Hepatocyte (in vitro differentiated cells): ENCODE data around the gene GATD1. TPM values are rescaled to one million over a fixed set of nuclear protein-coding genes. Genes with fewer than 3 reads are reported as not detected.

Source experiments
- DNase-seq: peaks from one replicate; pipeline ENCODE4 v3.0.0-alpha.2; 2016; ENCODE audit warnings: low spot score
- H2AFZ ChIP-seq: fragments of 200-600 bp; sonication (generic); 2 replicates; pipeline ENCODE4 v1.6.0; 2016; ENCODE audit warnings: antibody characterized with exemption, mild to moderate bottlenecking
- H3K27ac ChIP-seq: fragments of 200-600 bp; sonication (generic); 2 replicates; pipeline ENCODE4 v1.5.1; 2016; ENCODE audit warnings: mild to moderate bottlenecking
- H3K27me3 ChIP-seq: fragments of 200-600 bp; sonication (generic); 2 replicates; pipeline ENCODE4 v1.6.1; 2016
- H3K36me3 ChIP-seq: fragments of 200-600 bp; sonication (generic); replicated peaks from 2 replicates; pipeline ENCODE4 v1.5.1; 2016; ENCODE audit warnings: low read depth; ENCODE audit not compliant: insufficient read depth
- H3K4me1 ChIP-seq: fragments of 200-600 bp; sonication (generic); 2 replicates; pipeline ENCODE4 v1.5.1; 2016; ENCODE audit warnings: mild to moderate bottlenecking, moderate library complexity; ENCODE audit not compliant: insufficient read depth
- H3K4me2 ChIP-seq: fragments of 200-600 bp; sonication (generic); 2 replicates; pipeline ENCODE4 v1.6.0; 2016
- H3K4me3 ChIP-seq: fragments of 200-600 bp; sonication (generic); 2 replicates; pipeline ENCODE4 v1.5.1; 2016; ENCODE audit warnings: mild to moderate bottlenecking
- H3K79me2 ChIP-seq: fragments of 200-600 bp; sonication (generic); 2 replicates; pipeline ENCODE4 v1.6.0; 2017; ENCODE audit warnings: mild to moderate bottlenecking
- H3K9me2 ChIP-seq: fragments of 200-600 bp; sonication (generic); replicated peaks from 2 replicates; pipeline ENCODE4 v1.6.0; 2017; ENCODE audit warnings: mild to moderate bottlenecking; ENCODE audit not compliant: insufficient read depth
- H3K9me3 ChIP-seq: fragments of 200-600 bp; sonication (generic); 2 replicates; pipeline ENCODE4 v1.5.1; 2016; ENCODE audit warnings: low read depth, mild to moderate bottlenecking
- H4K20me1 ChIP-seq: fragments of 200-600 bp; sonication (generic); 2 replicates; pipeline ENCODE4 v1.6.0; 2016; ENCODE audit warnings: mild to moderate bottlenecking; ENCODE audit not compliant: insufficient read depth, poor library complexity, severe bottlenecking
- EZH2 ChIP-seq: fragments of 200-600 bp; sonication (generic); IDR thresholded peaks from 2 replicates; pipeline ENCODE4 v1.6.1; 2016; ENCODE audit warnings: antibody characterized with exemption, mild to moderate bottlenecking, borderline replicate concordance
- EZH2phosphoT487 ChIP-seq: fragments of 200-600 bp; sonication (generic); IDR thresholded peaks from one replicate; pipeline ENCODE4 v1.6.1; 2018; ENCODE audit warnings: antibody characterized with exemption, mild to moderate bottlenecking, low read depth, moderate library complexity; ENCODE audit not compliant: unreplicated experiment, severe bottlenecking
- WGBS: methylation state at CpG from one replicate; pipeline ENCODE4 v1.1.6; 2016; ENCODE audit warnings: low lambda C conversion rate; ENCODE audit errors: missing lambda C conversion rate; 5-methylcytosine and 5-hydroxymethylcytosine counted together
- polyA plus RNA-seq: library from polyadenylated mRNA; unstranded; fragments of >200 nt; fragmentation: Nextera tagmentation; extraction: Ambion mirVana; gene quantifications from 2 replicates; pipeline ENCODE4 v1.2.1, GENCODE V29; 2016
- total RNA-seq: library from RNA; depleted of rRNA; stranded (reverse); fragments of >200 nt; gene quantifications from 2 replicates; pipeline ENCODE4 v1.2.3, GENCODE V29; 2014
- TF ChIP-seq, protein P1 (sequence below): fragments of 200-600 bp; sonication (generic); IDR thresholded peaks from 2 replicates; pipeline ENCODE4 v1.5.1; 2016; ENCODE audit warnings: antibody characterized with exemption, mild to moderate bottlenecking; ENCODE audit not compliant: poor library complexity

The GATD1 gene
- total and polyA plus RNA-seq, 2 experiments from 2014 or later, result 24.2 to 29.0 TPM

DNA sequence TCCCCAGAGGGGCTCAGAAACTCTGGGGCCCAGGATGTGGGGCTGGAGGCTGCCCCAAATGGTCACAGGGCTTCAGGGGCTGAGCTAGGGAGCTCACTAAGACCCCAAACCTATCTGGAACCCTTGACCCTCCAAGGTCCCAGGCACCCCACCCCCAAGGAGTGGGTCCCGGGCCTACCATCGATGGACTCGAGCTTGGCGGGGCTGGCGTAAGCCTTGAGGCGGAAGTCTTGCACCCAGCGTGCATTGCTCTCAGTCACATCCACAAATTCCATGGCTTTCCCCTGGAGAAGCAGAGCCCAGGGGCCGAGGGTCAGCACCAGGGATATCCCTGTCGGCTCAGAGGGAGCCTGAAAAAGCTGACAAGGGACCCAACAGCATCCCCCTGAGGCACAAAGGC is 3.5 kb downstream of the GATD1 start:
- no peaks in the 10 kb centered on the region for H3K9me2 ChIP-seq
- H3K79me2 ChIP-seq, result peaks cover 58% of the 10 kb centered on the region
- TF ChIP-seq EZH2phosphoT487 (no peak), EZH2 (no peak)
- TF ChIP-seq, protein P1, sequence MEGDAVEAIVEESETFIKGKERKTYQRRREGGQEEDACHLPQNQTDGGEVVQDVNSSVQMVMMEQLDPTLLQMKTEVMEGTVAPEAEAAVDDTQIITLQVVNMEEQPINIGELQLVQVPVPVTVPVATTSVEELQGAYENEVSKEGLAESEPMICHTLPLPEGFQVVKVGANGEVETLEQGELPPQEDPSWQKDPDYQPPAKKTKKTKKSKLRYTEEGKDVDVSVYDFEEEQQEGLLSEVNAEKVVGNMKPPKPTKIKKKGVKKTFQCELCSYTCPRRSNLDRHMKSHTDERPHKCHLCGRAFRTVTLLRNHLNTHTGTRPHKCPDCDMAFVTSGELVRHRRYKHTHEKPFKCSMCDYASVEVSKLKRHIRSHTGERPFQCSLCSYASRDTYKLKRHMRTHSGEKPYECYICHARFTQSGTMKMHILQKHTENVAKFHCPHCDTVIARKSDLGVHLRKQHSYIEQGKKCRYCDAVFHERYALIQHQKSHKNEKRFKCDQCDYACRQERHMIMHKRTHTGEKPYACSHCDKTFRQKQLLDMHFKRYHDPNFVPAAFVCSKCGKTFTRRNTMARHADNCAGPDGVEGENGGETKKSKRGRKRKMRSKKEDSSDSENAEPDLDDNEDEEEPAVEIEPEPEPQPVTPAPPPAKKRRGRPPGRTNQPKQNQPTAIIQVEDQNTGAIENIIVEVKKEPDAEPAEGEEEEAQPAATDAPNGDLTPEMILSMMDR, result no peak
- H3K4me2 ChIP-seq, result no peak overlapping the region
- H3K36me3 ChIP-seq, result no peaks in the 10 kb centered on the region
- H3K4me1 ChIP-seq, result peaks cover 21% of the 10 kb centered on the region
- DNase-seq, result no peak
- WGBS, result 98% methylated on average over 9 of the region's 9 CpGs
- no peak overlapping the region for H2AFZ ChIP-seq
- no peaks in the 10 kb centered on the region for H3K9me3 ChIP-seq
- peaks cover 41% of the 10 kb centered on the region for H4K20me1 ChIP-seq
- no peak overlapping the region for H3K27ac ChIP-seq
- no peaks in the 10 kb centered on the region for H3K27me3 ChIP-seq
- H3K4me3 ChIP-seq, result no peak overlapping the region

DNA sequence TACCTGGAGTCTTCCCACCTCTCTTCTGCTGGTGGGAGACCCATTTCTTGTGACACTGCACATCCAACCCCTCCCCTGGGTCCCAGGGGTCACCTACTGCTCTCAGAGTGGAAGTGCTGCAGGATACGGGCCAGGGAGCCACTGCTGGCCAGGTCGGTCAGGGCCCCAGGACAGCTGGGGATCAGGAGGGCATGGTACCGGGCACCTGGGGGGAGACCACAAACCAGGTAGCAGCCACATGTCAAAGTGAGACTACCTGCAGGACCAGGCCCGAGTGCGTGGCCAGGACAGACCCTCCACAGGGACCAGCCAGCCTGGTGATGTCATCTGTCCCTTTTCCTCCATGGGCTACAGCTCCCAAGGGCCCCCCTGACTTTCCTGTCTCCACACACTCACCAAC is 3.9 kb downstream of the GATD1 start:
- Histone ChIP-seq H4K20me1 (peaks cover 41% of the 10 kb centered on the region), H3K4me1 (peaks cover 19% of the 10 kb centered on the region), H3K4me3 (no peak overlapping the region), H3K36me3 (no peaks in the 10 kb centered on the region), H3K9me2 (no peaks in the 10 kb centered on the region), H2AFZ (no peak overlapping the region), H3K27ac (no peak overlapping the region), H3K4me2 (no peak overlapping the region), H3K79me2 (peaks cover 56% of the 10 kb centered on the region), H3K27me3 (no peaks in the 10 kb centered on the region), H3K9me3 (no peaks in the 10 kb centered on the region)
- WGBS, result 98% methylated on average over 5 of the region's 5 CpGs
- DNase-seq, result peak; percentile 2
- TF ChIP-seq EZH2 (no peak), EZH2phosphoT487 (no peak)
- TF ChIP-seq, protein P1, result no peak

DNA sequence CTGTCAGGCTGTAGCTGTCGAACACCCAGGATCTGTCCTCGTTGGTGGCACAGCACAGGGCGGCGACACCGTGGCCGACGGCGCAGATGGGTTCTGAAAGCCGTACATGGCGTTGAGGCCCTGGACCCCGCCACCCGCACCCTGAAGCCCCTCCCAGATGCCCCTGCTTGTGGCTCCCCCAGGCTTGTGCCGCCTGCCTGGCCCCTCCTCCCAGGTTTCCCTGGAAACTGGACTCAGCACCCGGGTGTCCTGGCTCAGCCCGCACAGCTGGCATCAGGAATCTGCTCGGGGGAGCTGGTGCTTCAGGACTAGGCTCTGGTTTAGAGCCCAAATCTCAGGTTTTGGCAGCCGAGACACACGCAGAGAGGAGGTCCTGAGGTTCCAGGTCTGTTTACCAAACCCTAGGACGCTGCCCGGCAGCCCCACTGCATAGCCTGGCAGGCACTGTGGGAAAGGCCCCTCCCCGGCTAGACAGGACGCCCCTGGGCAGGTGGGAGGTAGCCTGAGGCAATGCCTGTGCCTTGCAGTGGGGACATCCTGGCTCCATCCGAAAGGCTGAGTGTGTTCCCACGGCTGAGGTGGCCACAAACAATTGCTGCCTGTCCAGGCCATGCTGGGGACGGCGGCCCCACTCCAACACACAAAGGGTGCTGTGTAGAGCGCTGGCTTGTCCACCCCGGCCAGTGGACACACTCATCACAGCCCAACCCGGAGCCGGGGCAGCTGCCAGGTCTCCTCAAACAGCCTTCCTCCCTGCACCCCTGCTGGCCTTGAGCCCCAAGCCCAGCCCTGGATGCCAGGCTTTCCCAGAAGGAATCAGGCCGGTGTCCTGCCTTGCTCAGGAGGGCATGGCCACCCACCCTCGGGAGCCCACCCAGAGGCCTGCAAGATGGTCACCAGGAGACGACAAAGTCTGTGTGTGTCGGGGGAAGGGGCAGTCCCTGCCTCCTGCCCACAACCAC is 4.6 kb downstream of the GATD1 start:
- H3K27me3 ChIP-seq, result no peaks in the 10 kb centered on the region
- H3K36me3 ChIP-seq, result no peaks in the 10 kb centered on the region
- no peak overlapping the region for H3K27ac ChIP-seq
- no peak for TF ChIP-seq EZH2phosphoT487
- TF ChIP-seq, protein P1, result no peak
- no peak for TF ChIP-seq EZH2
- no peak overlapping the region for H2AFZ ChIP-seq
- H3K4me2 ChIP-seq, result no peak overlapping the region
- H3K4me3 ChIP-seq, result no peak overlapping the region
- DNase-seq, result peak; percentile 4
- H3K9me2 ChIP-seq, result no peaks in the 10 kb centered on the region
- 97% methylated on average over 25 of the region's 34 CpGs for WGBS
- H3K79me2 ChIP-seq, result peaks cover 49% of the 10 kb centered on the region
- H4K20me1 ChIP-seq, result peaks cover 41% of the 10 kb centered on the region
- H3K9me3 ChIP-seq, result no peaks in the 10 kb centered on the region
- peaks cover 13% of the 10 kb centered on the region for H3K4me1 ChIP-seq
